D721Med (cell line): ENCODE data around the gene BMP8B.
"Not testable (repeated sequence)": the region's sequence is repeated elsewhere in the genome, so short reads cannot be mapped to it uniquely, and the experiment has no call there.

Source experiments
- DNase-seq: peaks from one replicate; pipeline ENCODE4 v3.0.0; 2011; ENCODE audit warnings: low spot score; ENCODE audit not compliant: insufficient read length
- FAIRE-seq: peaks from 2 replicates; lab custom pipeline; 2011; peaks lifted over from hg19 to GRCh38; lab: Jason Lieb, UNC
- CTCF ChIP-seq: IDR thresholded peaks from 2 replicates; pipeline ENCODE4 v1.5.1; 2012; ENCODE audit warnings: mild to moderate bottlenecking, control low read depth; ENCODE audit not compliant: insufficient read depth; ENCODE audit errors: missing control alignments

Gene BMP8B

GRCh38 chr1:39769502-39769901, 19.2 kb downstream of the BMP8B start:
- not testable (repeated sequence) for FAIRE-seq, DNase-seq

GRCh38 chr1:39766466-39766865, 22.2 kb downstream of the BMP8B start:
- not testable (repeated sequence) for FAIRE-seq, DNase-seq

GRCh38 chr1:39764512-39764911, 24.2 kb downstream of the BMP8B start:
- not testable (repeated sequence) for DNase-seq, FAIRE-seq

GRCh38 chr1:39763619-39764374, 24.9 kb downstream of the BMP8B start:
- DNase-seq, FAIRE-seq: not testable (repeated sequence)

GRCh38 chr1:39762550-39763540, 25.8 kb downstream of the BMP8B start:
- TF ChIP-seq CTCF = no peak
- FAIRE-seq (no peak), DNase-seq (no peak)

- FAIRE-seq (no peak), DNase-seq (no peak)
- no peak for TF ChIP-seq CTCF
These were observed 27.0 kb downstream of the BMP8B start for GRCh38 chr1:39761557-39762260.

GRCh38 chr1:39761016-39761415, 27.6 kb downstream of the BMP8B start:
- FAIRE-seq (no peak), DNase-seq (no peak)
- no peak for TF ChIP-seq CTCF

GRCh38 chr1:39760074-39761008, 28.3 kb downstream of the BMP8B start:
- no peak for FAIRE-seq
- TF ChIP-seq CTCF = no peak
- no peak for DNase-seq
